H1 (cell line): Measurements from ENCODE around the gene TSC22D1. TPM values are rescaled to one million over a fixed set of nuclear protein-coding genes. Genes with fewer than 3 reads are reported as not detected.

Experiments used
- BACH1 ChIP-seq: IDR thresholded peaks from 2 replicates; pipeline ENCODE4 v1.6.1; 2012; ENCODE audit warnings: low read length, improper control_type of control experiment
- BRCA1 ChIP-seq: IDR thresholded peaks from 2 replicates; pipeline ENCODE4 v1.6.1; 2012; ENCODE audit warnings: low read depth, low read length, improper control_type of control experiment
- CHD2 ChIP-seq: IDR thresholded peaks from 2 replicates; pipeline ENCODE4 v1.6.1; 2012; ENCODE audit warnings: low read length, improper control_type of control experiment
- EGR1 ChIP-seq: IDR thresholded peaks from 2 replicates; pipeline ENCODE4 v1.6.1; 2011; ENCODE audit warnings: low read depth, low read length, borderline replicate concordance
- FOSL1 ChIP-seq: IDR thresholded peaks from 2 replicates; pipeline ENCODE4 v1.6.1; 2011; ENCODE audit warnings: mild to moderate bottlenecking, low read depth, low read length, moderate library complexity; ENCODE audit not compliant: insufficient read depth
- MAX ChIP-seq: IDR thresholded peaks from 2 replicates; pipeline ENCODE4 v1.6.1; 2012; ENCODE audit warnings: inconsistent platforms
- PHF8 ChIP-seq: fragments of 200-600 bp; sonication (generic); conservative IDR thresholded peaks from 2 replicates; pipeline ENCODE4 v1.7.1; 2012; ENCODE audit warnings: low read depth, mild to moderate bottlenecking, inconsistent platforms, low read length, moderate library complexity
- SP4 ChIP-seq: IDR thresholded peaks from 2 replicates; pipeline ENCODE4 v1.6.1; 2012; ENCODE audit warnings: low read length, inconsistent platforms
- TAF1 ChIP-seq: IDR thresholded peaks from 2 replicates; pipeline ENCODE4 v1.6.1; 2011; ENCODE audit warnings: mild to moderate bottlenecking, low read depth, low read length
- polyA plus RNA-seq, 7 experiments: library from polyadenylated mRNA; depleted of rRNA in 3 of 7; stranded (reverse) in 5 of 7; unstranded in 2 of 7; fragments of >200 nt in 5 of 7; fragments of 200-250 nt in 2 of 7; gene quantifications; 1 replicate in 5 of 7; 2 replicates in 1 of 7; 4 replicates in 1 of 7; pipeline versions ENCODE4 v1.2.1 to v1.2.3, GENCODE V29; 2011 to 2013; ENCODE audit warnings: missing spikeins in 2 of 7, mixed read lengths in 2 of 7
- total RNA-seq: library from RNA; stranded (reverse); fragmentation: NEBNext Ultra II Directional; extraction: Animal tissue kit (Norgen Biotek cat#: 25700); gene quantifications from 2 replicates; pipeline ENCODE4 v1.2.1, GENCODE V29; 2021

The TSC22D1 gene
- total and polyA plus RNA-seq, 2 of the 8 experiments (the other 6 are each of a cell fraction or from before 2014, with no cell fraction given): 52.6 to 80.9 TPM

- TF ChIP-seq BRCA1 (no peak), FOSL1 (no peak), EGR1 (no peak), PHF8 (peak; percentile 37; the same call in 1 of the 2 replicates), CHD2 (no peak), BACH1 (no peak), MAX (peak; percentile 1; the same call in 1 of the 2 replicates), SP4 (no peak), TAF1 (peak; percentile 51; the same call in 1 of the 2 replicates)
Observed at GRCh38 chr13:44576351-44577235, 463 bp upstream of the TSC22D1 start (continued).
